ENCODE measurements around the gene RAB4A. TPM values are rescaled to one million over a fixed set of nuclear protein-coding genes. Genes with fewer than 3 reads are reported as not detected.

RAB4A gene
- total and polyA plus RNA-seq, 2 of the 13 experiments (the other 11 are each of a cell fraction or from before 2014, with no cell fraction given), result 56.0 to 80.1 TPM

DNA sequence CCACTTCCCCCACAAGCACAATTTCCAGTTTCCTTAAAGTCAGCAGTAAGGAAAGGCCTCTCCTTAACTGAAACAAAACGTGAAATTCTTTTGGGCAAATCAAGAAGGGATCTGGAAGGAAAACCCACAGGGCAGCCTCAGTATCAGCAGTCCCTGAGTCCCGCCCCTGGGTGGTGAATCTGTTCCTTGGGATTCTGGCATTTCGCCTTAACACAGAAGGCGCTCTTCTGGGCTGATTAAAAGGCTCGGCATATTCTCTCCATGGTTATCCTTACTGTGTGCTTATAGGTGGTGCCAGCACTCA is 12.2 kb upstream of the RAB4A start (continued):
- TF ChIP-seq BRF2 (CRISPR knock-in tag; IDR thresholded peaks at IDR 0.05), result no peak

- peak overlapping the region; percentile 35 for H3K4me2 ChIP-seq (ENCODE audit: low read depth, low read length)
- CTCF ChIA-PET (ENCODE audit: low intra/inter-chr PET ratio, low total read pairs), result no interaction called here
- TF ChIP-seq TCF7 (IDR thresholded peaks at IDR 0.05; ENCODE audit: low read depth), result no peak
- TF ChIP-seq, protein P1, sequence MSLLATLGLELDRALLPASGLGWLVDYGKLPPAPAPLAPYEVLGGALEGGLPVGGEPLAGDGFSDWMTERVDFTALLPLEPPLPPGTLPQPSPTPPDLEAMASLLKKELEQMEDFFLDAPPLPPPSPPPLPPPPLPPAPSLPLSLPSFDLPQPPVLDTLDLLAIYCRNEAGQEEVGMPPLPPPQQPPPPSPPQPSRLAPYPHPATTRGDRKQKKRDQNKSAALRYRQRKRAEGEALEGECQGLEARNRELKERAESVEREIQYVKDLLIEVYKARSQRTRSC (CRISPR knock-in tag; IDR thresholded peaks at IDR 0.05; ENCODE audit: low read depth), result no peak
- TF ChIP-seq PRDM15 (CRISPR knock-in tag; IDR thresholded peaks at IDR 0.05), result no peak
- peak; percentile 50; the same call in 1 of the 2 replicates for TF ChIP-seq NR2F6 (IDR thresholded peaks at IDR 0.05)
- peak; percentile 55; the same call in 1 of the 2 replicates for TF ChIP-seq NR2F6 (CRISPR knock-in tag; IDR thresholded peaks at IDR 0.05)
- TF ChIP-seq SOX5 (CRISPR knock-in tag; IDR thresholded peaks at IDR 0.05; ENCODE audit: borderline replicate concordance), result peak; percentile 50; the same call in 1 of the 2 replicates
- TF ChIP-seq HMG20A (CRISPR knock-in tag; IDR thresholded peaks at IDR 0.05; ENCODE audit: borderline replicate concordance), result peak; percentile 21; the same call in 1 of the 2 replicates
- TF ChIP-seq TFDP2 (CRISPR knock-in tag; IDR thresholded peaks at IDR 0.05), result no peak
- no peak for TF ChIP-seq SOX6 (IDR thresholded peaks at IDR 0.05)
- TF ChIP-seq SOX6 (CRISPR knock-in tag; IDR thresholded peaks at IDR 0.05), result peak; percentile 70
- no peak for TF ChIP-seq ZFAT (CRISPR knock-in tag; conservative IDR thresholded peaks at IDR 0.05)
- TF ChIP-seq LCORL (IDR thresholded peaks at IDR 0.05), result no peak
- TF ChIP-seq LCORL (CRISPR knock-in tag; IDR thresholded peaks at IDR 0.05), result no peak
- peak; percentile 33 for TF ChIP-seq PAXIP1 (CRISPR knock-in tag; conservative IDR thresholded peaks at IDR 0.05)
These were observed 10.6 kb upstream of the RAB4A start for GRCh38 chr1:229260297-229260696.

More at GRCh38 chr1:229260297-229260696, 10.6 kb upstream of the RAB4A start:
- intact Hi-C loops (cut with micrococcal nuclease; ENCODE audit: unreplicated experiment), result no loop called here
- no peak for FAIRE-seq
- H3K27ac ChIP-seq (ENCODE audit: extremely low read length, insufficient read depth, low read length), result no peak overlapping the region
- H4K20me1 ChIP-seq (ENCODE audit: insufficient read depth, low read length), result no peaks in the 10 kb centered on the region
- no TSS peak for BruUV-seq (replicated peaks)
- DNase-seq (ENCODE audit: low spot score), result no peak
- no peak overlapping the region for H2AFZ ChIP-seq (ENCODE audit: low read length)
- no peaks in the 10 kb centered on the region for H3K36me3 ChIP-seq (replicated peaks in 1 of 2; ENCODE audit: control insufficient read depth in 1 of 2, insufficient read depth in 2 of 2, low read length in 2 of 2)
- H3K27me3 ChIP-seq (ENCODE audit: control insufficient read depth in 1 of 2, insufficient read depth in 2 of 2, low read length in 2 of 2), result no peaks in the 10 kb centered on the region
- 12% methylated on average over 3 of the region's 3 CpGs for WGBS (ENCODE audit: low lambda C conversion rate)
- H3K79me2 ChIP-seq (ENCODE audit: insufficient read depth, low read length), result no peaks in the 10 kb centered on the region
- H3K9ac ChIP-seq (ENCODE audit: insufficient read depth, low read depth, low read length), result no peak overlapping the region
- peaks cover 26% of the 10 kb centered on the region for H3K4me1 ChIP-seq (ENCODE audit: insufficient read depth, low read length)
- in situ Hi-C loops (cut with HindIII; ENCODE audit: extremely low pct_ligation_motif_present, low pct_unique_long_range_greater_than_20kb), result no loop called here
- no peak overlapping the region for H3K4me3 ChIP-seq (replicated peaks in 1 of 3; ENCODE audit: insufficient read depth in 1 of 3, low read depth in 2 of 3, low read length in 3 of 3)
- H3K9me3 ChIP-seq (ENCODE audit: low read length), result no peaks in the 10 kb centered on the region
- ATAC-seq, result no peak; the same call in 1 of the 3 replicates
- POLR2A ChIA-PET, result interaction anchor here (1.1 kb wide), 1 partner anchor 10 kb away, joined by 3 read pairs; no protein-coding TSS in a partner anchor

Measured in HepG2 (cell line).